NCI-H1417 treated with DMSO at 0.1 percent for 48 hours (cell line): ENCODE measurements around the gene SMPD3.
A peak's percentile ranks its signal among the peaks of the same experiment; 100 is the strongest.

Experiments used
- DNase-seq: peaks from one replicate; lab custom pipeline; 2025; lab: John Stamatoyannopoulos, UW

SMPD3 gene

GRCh38 chr16:68433316-68433715, 15.0 kb downstream of the SMPD3 start:
- DNase-seq, result no peak

- no peak for DNase-seq
Observed at GRCh38 chr16:68432701-68433100, 15.6 kb downstream of the SMPD3 start.

GRCh38 chr16:68429076-68429854, 19.0 kb downstream of the SMPD3 start:
- no peak for DNase-seq

DNA sequence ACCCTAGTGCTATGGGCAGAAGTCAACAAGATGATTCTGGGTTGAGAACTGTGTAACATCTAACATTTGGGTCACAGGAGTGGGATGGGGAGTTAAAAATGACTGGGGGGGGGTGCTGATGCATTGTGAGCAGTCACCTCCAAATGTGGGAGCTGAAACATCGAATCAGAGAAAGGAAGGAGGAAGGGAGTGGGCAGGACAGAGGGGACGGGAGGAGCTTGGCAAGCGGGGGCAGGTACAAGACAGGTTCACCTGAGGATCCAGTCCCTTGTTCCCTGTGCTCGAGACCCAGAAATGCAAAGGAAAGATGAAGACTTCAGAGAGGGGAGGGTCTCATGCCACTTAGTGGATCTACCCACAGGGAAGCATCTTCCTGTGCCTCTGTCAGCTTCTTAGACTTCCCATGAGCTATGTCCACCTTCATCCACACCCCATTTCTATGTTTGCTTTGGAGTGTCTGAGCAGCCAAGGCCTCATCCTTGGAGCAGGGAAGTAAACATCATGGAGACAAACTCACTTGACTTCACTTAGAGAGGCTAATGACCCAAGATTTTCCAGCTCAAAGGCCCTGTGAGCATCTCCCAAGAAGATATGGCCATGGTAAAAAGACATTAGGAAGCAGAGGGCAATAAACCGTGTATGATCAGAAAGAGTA, 20.5 kb downstream of the SMPD3 start:
- DNase-seq, result no peak

DNA sequence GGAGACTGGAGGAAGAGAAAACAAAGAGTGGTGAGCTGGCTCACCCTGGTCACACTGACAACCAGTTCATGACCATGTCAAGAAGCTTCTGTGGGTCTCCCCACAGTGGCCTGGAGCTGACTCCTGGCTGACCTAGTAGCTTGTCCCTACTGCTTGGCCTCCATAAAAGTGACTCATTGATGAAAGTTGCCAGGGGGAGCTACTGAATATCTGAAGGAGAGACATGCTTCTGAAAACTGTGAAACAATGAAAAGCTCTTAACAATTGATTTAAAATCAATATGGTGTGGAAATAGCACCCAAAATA, 22.0 kb downstream of the SMPD3 start:
- DNase-seq, result no peak

GRCh38 chr16:68425498-68426346, 22.6 kb downstream of the SMPD3 start:
- DNase-seq, result no peak

DNA sequence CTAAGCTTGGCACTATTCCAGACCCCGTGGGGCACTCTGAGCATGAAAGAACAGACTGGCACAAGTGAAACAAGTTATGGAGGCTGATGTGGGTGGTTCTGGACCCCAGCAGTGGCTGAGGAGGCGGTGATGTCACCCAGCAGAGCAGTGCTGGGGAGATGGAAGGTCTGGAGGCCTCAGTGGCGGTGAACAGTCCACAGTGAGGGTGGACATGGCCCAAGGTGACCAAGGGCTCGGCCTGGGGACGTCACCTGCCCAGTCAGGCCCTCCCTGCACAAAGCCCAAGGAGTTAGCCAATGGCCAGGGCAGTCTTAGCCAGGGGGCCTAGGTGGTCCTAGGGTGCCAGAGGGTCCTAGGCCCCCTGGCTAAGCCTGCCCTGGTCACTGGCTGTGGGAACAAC, 24.5 kb downstream of the SMPD3 start:
- no peak for DNase-seq

- no peak for DNase-seq
Observed at GRCh38 chr16:68422396-68422960, 25.8 kb downstream of the SMPD3 start.

GRCh38 chr16:68421076-68421475, 27.2 kb downstream of the SMPD3 start:
- no peak for DNase-seq

GRCh38 chr16:68420366-68420942, 27.9 kb downstream of the SMPD3 start:
- peak; percentile 66 for DNase-seq

DNA sequence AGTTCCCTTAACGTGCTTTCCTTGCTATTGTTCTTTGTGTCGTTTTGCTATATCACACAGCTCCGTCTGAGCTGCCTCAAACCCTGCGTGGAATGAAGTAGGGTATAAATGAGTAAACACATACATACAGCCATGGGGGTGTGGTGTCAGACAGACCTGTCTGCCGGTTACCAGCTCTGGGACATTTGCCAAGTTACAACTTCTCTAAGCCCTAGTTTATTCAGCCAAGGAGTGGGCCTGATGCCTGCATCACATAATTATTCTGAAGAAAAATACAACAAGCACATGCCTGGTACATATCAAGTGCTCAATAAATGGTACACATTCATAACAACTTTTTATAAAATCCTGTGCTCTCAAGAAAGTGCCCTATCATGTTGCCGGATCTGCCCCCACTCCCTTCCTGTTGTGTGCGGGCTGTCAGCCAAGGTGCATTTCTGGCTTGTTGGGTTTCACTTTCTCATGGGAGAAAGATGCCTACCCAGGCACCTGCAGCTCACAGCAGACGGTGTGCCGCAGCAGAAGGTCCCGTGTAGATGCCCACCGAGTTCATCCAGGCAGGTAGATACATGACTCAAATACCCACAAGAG, 30.5 kb downstream of the SMPD3 start:
- DNase-seq, result no peak

DNA sequence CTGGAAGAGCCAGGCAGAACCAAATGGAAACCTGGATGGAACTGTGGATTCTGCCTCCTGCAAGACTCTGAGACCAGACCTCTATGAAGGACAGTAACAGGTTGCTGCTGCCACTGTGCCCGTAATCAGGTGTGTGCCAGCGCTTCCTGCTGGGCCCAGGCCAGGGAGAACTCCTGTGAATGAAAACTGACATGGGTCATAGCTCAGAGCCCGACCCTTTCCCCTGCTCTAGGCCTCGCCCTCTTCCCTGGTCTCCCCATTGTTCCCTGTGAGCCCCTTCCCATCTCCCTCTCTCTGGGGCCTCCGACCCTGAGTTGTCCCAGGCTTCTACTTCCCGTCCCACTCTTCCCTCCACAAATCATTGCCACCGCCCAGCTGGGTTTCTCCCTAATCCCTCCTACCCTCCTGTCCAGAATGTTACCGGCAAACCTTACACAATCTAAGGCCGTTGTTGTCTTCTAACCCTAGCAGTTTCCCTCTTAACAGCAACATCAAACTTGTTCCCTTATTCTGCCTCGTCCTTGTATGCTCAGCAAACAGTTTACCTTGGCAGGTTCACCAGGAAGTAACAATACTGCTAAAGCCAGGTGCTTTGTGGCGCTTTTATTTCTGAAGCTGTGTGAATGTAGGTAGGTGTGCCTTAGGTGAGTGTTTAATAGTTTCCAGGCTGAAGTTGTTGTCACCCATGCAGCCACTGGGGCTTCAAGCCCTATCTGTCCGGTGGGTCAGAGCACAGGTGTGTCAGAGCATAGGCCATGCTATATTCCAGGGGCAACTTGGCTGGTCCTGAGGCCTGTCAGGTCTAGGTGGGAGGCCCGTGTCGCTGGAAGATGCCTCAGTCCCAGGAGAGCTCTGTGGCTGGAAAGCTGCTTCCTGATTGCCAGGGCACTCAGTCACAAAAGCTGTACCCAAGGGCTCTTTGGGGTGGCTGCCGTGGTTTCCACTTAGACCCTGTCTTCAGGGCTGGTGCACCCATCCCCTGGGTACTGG, 32.0 kb downstream of the SMPD3 start:
- DNase-seq, result peak; percentile 50

DNA sequence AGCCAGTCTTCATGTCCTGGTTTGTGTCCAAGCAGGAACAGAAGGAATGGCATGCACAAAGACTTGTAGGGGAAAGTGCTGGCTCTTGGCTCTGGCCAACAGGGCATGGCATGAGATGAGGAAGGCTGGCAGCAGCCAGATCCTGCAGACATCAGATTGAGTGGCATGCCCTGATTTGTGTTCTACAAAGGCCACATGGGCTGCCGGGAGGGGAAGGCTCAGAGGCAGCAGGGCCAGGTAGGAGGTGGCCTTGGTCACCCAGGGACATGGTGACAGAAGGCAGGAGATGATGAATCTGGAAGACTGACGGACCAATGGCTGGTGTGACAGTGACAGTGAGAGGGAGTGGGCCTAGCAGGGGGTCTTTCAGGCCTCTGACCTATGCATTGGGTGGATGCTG, 33.7 kb downstream of the SMPD3 start:
- DNase-seq, result no peak

- DNase-seq, result no peak
Observed at GRCh38 chr16:68412061-68412460, 36.2 kb downstream of the SMPD3 start.

DNA sequence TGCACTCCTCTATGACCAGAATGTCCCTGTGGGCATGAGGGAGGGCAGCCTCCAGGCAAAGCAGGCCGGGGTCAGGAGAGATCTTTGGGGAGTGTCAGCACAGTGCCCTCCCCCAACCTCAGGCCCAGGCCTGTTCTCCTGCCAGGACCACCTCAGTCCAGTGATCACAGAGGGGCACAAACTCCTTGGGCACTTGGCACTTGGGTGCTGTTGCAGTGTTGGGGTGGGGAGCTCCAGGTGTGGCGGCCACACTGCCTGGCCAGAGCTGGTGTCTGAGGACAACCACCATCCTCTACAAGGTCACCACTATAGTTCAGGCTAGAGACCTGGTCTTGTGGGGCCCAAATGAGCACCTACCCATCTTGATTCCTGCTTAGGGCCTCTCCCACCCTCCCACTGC, 37.2 kb downstream of the SMPD3 start:
- no peak for DNase-seq

DNA sequence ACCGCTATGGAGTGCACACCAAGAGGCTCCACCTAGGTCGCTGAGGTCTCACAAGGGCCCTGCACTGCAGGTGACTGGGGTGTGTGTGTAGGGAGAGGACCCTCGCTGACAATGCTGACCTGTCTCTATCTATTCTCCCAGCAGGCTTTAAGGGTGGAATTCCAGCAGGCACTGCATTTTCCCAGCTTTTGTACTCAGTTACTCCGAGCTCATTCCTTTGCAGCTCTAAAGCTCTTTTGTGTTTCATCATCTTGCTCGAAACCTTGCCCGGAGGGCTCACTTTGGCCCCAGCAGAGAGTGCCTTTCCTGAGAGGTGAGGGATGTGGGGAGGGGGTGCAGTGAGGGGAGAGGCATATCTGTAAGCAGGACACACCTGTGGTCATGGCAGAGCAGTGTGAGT, 39.3 kb downstream of the SMPD3 start:
- no peak for DNase-seq

- no peak for DNase-seq
Observed at GRCh38 chr16:68408428-68408827, 39.9 kb downstream of the SMPD3 start.

DNA sequence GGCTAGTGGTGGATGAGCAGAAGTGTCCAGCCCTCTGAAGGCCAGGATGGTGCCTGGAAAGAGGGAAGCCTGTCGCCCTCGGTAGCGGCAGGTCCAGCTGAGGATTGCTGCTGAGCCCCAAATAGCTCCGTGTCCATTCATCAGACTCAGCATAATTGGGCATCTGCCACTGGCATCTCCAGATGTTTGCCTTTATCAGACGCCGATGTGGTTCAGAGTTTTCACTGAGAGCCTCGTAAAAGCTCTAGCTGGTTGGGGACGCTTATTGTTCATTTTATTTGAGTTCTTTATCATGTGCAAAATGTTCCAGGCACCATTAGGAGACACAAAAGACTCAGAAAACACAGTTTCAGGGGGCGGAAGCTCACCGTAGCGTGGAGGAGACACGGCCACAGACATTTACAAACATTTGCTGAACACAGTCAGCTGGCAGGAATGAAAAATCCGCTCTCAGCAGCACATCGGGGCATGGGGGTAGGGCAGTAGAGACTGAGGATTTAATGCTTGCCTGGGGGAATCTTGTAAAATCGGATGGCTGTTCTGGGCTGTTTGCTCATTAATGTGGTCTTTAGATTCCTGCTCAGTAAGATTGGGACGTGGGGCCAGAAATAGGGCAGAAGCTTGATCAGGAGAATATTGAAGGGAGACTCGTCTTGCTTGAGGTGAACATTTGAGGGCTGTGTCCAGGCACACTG, 41.7 kb downstream of the SMPD3 start:
- no peak for DNase-seq

- DNase-seq, result no peak
Observed at GRCh38 chr16:68404736-68405345, 43.5 kb downstream of the SMPD3 start.

DNA sequence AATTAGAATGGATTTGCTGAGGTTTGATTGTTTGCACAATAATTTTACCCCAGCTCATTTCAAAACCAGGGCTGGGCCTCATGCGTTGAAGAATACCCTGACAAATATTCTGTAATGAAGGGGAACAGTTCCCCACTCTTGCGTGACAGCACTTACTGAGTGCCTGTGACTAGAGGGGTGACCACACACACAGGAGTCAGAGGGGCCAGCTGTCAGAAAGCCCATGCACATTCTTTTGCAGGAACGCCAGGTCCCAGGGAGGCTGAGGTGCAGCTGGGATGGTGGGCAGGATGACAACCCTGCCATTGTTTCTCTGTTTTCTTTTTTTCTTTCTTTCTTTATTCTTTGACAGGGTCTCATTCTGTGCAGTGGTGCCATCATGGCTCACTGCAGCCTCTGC, 44.6 kb downstream of the SMPD3 start:
- no peak for DNase-seq
